HEK293T (cell line): ENCODE measurements around the gene SPOPL.

Experiments used
- CTCF ChIA-PET: fragments of 350-600 bp; formaldehyde crosslinking; extraction: SDS; loops from one replicate; lab custom pipeline; 2021; ENCODE audit warnings: antibody characterized with exemption, inconsistent platforms; lab: Yijun Ruan, JAX
- POLR2A ChIA-PET: fragments of 350-600 bp; formaldehyde crosslinking; extraction: SDS; loops from one replicate; lab custom pipeline; 2020; ENCODE audit warnings: antibody characterized with exemption, inconsistent platforms; lab: Yijun Ruan, JAX
- DNase-seq: peaks from one replicate; pipeline ENCODE4 v3.0.0; 2012; ENCODE audit warnings: mixed read lengths; ENCODE audit errors: extremely low spot score
- ARNT ChIP-seq: fragments of 450-650 bp; IDR thresholded peaks from 2 replicates; pipeline ENCODE4 v1.6.1; 2017; ENCODE audit warnings: mild to moderate bottlenecking
- BHLHE40 ChIP-seq: fragments of 450-650 bp; IDR thresholded peaks from 2 replicates; pipeline ENCODE4 v1.6.1; 2016; ENCODE audit warnings: mild to moderate bottlenecking, moderate library complexity, borderline replicate concordance
- CTBP1 ChIP-seq: fragments of 450-650 bp; IDR thresholded peaks from 2 replicates; pipeline ENCODE4 v1.6.1; 2016; ENCODE audit warnings: borderline replicate concordance
- ELF4 ChIP-seq: fragments of 450-650 bp; IDR thresholded peaks from 2 replicates; pipeline ENCODE4 v1.6.1; 2017; ENCODE audit warnings: antibody characterized with exemption
- FOXA1 ChIP-seq: fragments of 450-650 bp; IDR thresholded peaks from 2 replicates; pipeline ENCODE4 v1.6.1; 2016; ENCODE audit warnings: mild to moderate bottlenecking
- FOXK2 ChIP-seq: fragments of 450-650 bp; IDR thresholded peaks from 2 replicates; pipeline ENCODE4 v1.6.1; 2016; ENCODE audit warnings: mild to moderate bottlenecking
- FOXM1 ChIP-seq: fragments of 450-650 bp; IDR thresholded peaks from 2 replicates; pipeline ENCODE4 v1.6.1; 2017; ENCODE audit warnings: mild to moderate bottlenecking, borderline replicate concordance
- HDGF ChIP-seq: fragments of 450-650 bp; IDR thresholded peaks from 2 replicates; pipeline ENCODE4 v1.6.1; 2017; ENCODE audit warnings: antibody characterized with exemption, borderline replicate concordance
- L3MBTL2 ChIP-seq: fragments of 450-650 bp; conservative IDR thresholded peaks from 2 replicates; pipeline ENCODE4 v1.6.1; 2016; ENCODE audit warnings: mild to moderate bottlenecking
- LEF1 ChIP-seq: fragments of 450-650 bp; IDR thresholded peaks from 2 replicates; pipeline ENCODE4 v1.6.1; 2017; ENCODE audit warnings: mild to moderate bottlenecking, borderline replicate concordance
- NFRKB ChIP-seq: fragments of 450-650 bp; IDR thresholded peaks from 2 replicates; pipeline ENCODE4 v1.6.1; 2016; ENCODE audit warnings: mild to moderate bottlenecking, moderate library complexity
- SP1 ChIP-seq: fragments of 450-650 bp; IDR thresholded peaks from 2 replicates; pipeline ENCODE4 v1.6.1; 2017
- SUZ12 ChIP-seq: fragments of 450-650 bp; IDR thresholded peaks from 2 replicates; pipeline ENCODE4 v1.6.1; 2016; ENCODE audit warnings: mild to moderate bottlenecking
- TARDBP ChIP-seq: fragments of 450-650 bp; IDR thresholded peaks from 2 replicates; pipeline ENCODE4 v1.6.1; 2016
- ZNF384 ChIP-seq: fragments of 450-650 bp; IDR thresholded peaks from 2 replicates; pipeline ENCODE4 v1.6.1; 2016
- TF ChIP-seq, protein P1 (sequence below): fragments of 450-650 bp; IDR thresholded peaks from 2 replicates; pipeline ENCODE4 v1.6.1; 2016

The SPOPL gene

DNA sequence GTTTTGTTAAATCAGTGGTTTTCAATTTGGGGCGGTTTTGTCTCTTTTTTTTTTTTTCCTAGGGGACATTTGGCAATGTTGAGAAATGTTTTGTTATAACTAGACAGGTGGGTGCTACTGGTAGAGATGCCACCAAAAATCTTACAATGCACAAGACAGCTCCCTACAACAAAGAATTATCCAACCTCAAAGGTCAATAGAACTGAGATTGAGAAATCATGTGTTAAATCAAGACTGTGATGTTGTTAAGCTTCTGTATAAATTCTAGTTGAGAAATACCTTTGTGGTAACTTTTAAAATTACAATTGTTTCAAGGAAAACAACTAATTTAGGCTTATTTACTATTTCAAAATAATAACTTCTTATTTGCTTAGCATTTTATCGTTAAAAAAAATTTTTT is 9.4 kb upstream of the SPOPL start:
- TF ChIP-seq L3MBTL2 (no peak), TARDBP (no peak), LEF1 (no peak)
- ChIA-PET CTCF (interaction anchor here (0.9 kb wide), 1 partner anchor 9 kb away, joined by 4 read pairs; no protein-coding TSS in a partner anchor), POLR2A (interaction anchor here (1.8 kb wide), 1 partner anchor 9 kb away, joined by 7 read pairs; no protein-coding TSS in a partner anchor)
- DNase-seq, result no peak

DNA sequence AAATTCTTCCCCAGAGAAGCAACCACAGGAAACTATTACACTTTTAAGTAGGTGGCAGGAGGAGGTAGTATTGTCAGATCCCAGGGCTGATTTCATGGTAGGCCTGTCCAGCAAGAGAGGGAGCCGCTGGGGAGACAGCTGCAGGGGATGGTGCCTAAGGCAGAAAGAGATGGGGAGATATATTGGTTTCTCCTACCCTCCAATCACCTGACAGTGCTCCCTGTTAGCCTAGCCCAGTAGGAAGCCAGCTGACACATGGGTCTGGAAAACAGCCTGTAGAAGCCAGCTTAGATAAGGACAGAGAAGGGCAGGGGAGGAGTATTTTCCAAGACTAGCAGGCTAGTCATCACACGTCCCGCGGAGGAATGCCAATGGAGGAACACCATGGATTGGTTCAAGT is 8.2 kb upstream of the SPOPL start:
- ChIA-PET POLR2A (no interaction called here), CTCF (no interaction called here)
- DNase-seq, result no peak
- no peak for TF ChIP-seq BHLHE40
- no peak for TF ChIP-seq FOXK2
- no peak for TF ChIP-seq LEF1
- TF ChIP-seq, protein P1, sequence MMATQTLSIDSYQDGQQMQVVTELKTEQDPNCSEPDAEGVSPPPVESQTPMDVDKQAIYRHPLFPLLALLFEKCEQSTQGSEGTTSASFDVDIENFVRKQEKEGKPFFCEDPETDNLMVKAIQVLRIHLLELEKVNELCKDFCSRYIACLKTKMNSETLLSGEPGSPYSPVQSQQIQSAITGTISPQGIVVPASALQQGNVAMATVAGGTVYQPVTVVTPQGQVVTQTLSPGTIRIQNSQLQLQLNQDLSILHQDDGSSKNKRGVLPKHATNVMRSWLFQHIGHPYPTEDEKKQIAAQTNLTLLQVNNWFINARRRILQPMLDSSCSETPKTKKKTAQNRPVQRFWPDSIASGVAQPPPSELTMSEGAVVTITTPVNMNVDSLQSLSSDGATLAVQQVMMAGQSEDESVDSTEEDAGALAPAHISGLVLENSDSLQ, result no peak
- TF ChIP-seq SP1, result no peak
- no peak for TF ChIP-seq FOXA1
- TF ChIP-seq ELF4, result no peak
- no peak for TF ChIP-seq TARDBP
- no peak for TF ChIP-seq CTBP1

DNA sequence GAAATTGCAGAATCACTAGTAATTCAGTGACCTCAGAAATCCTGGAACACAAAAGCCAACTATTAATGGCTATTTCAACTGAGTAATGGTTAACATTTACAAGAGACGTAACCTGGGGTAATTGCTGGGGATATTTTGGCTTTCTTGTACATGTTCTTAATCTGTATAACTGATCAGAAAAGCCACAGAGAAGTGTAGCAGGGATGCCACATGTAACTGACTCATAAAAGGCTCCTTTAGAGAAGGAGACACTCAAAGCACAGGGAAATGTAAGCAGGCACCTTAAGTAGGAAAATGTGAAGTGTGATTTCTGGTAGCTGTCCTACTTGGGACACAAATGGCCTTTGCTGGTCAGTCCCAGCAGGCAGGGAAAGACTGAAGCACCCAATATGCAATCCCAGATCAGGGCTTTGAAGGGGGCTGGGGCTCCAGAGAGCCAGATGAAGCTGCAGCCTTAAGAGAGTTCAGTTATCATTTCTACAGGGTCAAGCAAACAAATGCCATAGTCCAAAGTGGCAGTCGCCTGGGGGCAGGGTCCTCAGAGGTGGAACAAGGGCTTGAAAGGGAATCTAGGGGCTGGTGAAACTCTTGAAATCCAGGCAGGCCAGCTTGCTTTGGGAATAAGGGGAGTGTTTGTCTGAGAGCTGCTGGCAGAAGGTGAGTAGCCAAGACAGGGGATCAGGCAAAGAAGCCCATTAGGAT is 7.2 kb upstream of the SPOPL start:
- ChIA-PET POLR2A (no interaction called here), CTCF (no interaction called here)
- TF ChIP-seq FOXK2 (no peak), FOXM1 (no peak), ARNT (no peak), LEF1 (no peak), TARDBP (no peak), NFRKB (no peak), HDGF (no peak)
- DNase-seq, result no peak

DNA sequence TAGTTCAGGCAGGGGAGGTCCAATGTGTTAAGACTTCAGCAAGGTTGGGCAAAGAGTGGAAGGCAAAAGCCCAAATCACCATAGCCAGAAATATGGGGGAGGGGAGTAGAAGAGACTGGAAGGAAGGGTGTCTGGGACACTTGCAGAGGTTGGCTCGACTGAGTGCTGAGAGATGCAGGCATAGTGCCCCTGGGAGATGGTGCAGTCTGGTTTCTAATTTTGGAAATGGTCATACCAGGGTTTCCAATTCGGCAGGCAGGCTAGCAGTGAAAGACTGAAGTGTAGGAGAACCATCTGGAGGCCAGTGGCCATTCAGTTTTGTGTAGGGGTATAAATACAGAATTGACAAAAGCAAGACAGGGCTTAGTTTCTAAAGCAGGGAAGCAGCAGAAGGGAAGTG is 6.2 kb upstream of the SPOPL start:
- no peak for TF ChIP-seq BHLHE40
- no peak for TF ChIP-seq FOXM1
- no peak for TF ChIP-seq SP1
- TF ChIP-seq NFRKB, result no peak
- TF ChIP-seq ZNF384, result no peak
- TF ChIP-seq ARNT, result no peak
- TF ChIP-seq, protein P1, result no peak
- no peak for TF ChIP-seq LEF1
- no peak for TF ChIP-seq SUZ12
- no peak for TF ChIP-seq CTBP1
- no peak for TF ChIP-seq L3MBTL2

DNA sequence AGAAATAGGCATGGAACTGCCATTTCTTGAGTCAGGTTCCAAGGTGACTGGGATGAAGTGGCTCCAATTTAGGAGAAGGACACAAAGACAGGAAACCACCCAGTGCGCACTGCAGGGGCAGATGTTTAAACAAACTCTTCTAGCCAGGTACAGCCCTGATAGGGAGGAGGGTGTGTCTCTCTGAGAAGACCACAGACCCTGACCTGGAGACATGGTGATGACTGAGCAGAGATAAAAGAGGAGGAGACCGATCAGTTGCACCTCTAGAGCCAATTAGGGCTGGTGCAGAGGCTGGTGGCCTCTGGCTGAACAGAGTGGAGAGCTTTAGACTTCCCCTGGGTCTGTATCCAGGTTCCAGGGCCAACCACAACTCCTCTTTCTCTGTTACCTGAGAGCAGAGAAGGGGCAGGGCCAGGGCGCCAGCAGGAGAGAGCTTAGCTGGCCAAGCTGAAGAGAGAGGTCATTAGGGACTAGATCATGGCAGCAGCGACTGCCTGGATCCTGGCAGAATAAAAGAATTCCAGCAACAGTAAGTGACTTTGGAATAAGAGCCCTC is 5.4 kb upstream of the SPOPL start:
- no peak for DNase-seq
- CTCF ChIA-PET, result no interaction called here
- TF ChIP-seq, protein P1, result no peak
- TF ChIP-seq NFRKB (no peak), FOXA1 (no peak), ARNT (no peak), FOXK2 (no peak), HDGF (no peak), SUZ12 (no peak)
- POLR2A ChIA-PET, result no interaction called here

More for the DNA sequence above, 6.2 kb upstream of the SPOPL start:
- DNase-seq, result no peak
- POLR2A ChIA-PET, result no interaction called here
- CTCF ChIA-PET, result no interaction called here

DNA sequence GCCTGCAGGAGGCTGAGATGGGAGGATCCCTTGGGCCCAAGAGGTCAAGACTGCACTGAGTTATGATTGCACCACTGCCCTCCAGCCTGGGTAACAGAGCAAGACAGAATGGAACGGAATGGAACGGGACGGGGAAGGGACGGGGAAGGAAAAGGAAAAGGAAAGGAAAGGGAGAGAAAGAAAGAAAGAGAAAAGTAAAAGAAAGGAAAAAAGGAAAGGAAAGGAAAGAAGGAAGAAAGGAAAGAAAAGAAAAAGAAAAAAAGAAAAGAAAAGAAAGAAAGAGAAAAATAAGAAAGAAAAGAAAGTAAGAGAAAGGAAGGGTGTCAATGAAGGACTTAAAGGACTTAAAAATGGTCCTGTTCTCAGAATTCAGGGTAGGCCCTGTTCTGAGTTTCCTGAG is 4.3 kb upstream of the SPOPL start:
- no peak for TF ChIP-seq BHLHE40
- TF ChIP-seq LEF1, result no peak
- TF ChIP-seq SUZ12, result no peak
- TF ChIP-seq, protein P1, result no peak
- no peak for TF ChIP-seq CTBP1
- TF ChIP-seq SP1, result no peak
- TF ChIP-seq FOXM1, result no peak
- TF ChIP-seq FOXA1, result no peak
- no peak for TF ChIP-seq TARDBP
- TF ChIP-seq FOXK2, result no peak
- TF ChIP-seq NFRKB, result no peak
- TF ChIP-seq ELF4, result no peak
- TF ChIP-seq L3MBTL2, result no peak
- no peak for DNase-seq
- POLR2A ChIA-PET, result no interaction called here
- CTCF ChIA-PET, result no interaction called here
